Mammary epithelial cell (primary cell): ENCODE data around the gene ECD.

ENCODE experiments used
- EZH2 ChIP-seq: IDR thresholded peaks from 2 replicates; pipeline ENCODE4 v1.6.1; 2012; ENCODE audit warnings: low read length, inconsistent platforms, borderline replicate concordance
- TF ChIP-seq, protein P1 (sequence below), 2 donors: IDR thresholded peaks in 1 of 2; conservative IDR thresholded peaks in 1 of 2; 2 replicates each; pipeline ENCODE4 v1.5.1; 2011 to 2012; ENCODE audit warnings: inconsistent platforms in 2 of 2, low read length in 2 of 2, mild to moderate bottlenecking in 2 of 2, control low read depth in 1 of 2, low read depth in 1 of 2; ENCODE audit not compliant: insufficient read depth in 1 of 2; ENCODE audit errors: extremely low read depth in 1 of 2

DNA sequence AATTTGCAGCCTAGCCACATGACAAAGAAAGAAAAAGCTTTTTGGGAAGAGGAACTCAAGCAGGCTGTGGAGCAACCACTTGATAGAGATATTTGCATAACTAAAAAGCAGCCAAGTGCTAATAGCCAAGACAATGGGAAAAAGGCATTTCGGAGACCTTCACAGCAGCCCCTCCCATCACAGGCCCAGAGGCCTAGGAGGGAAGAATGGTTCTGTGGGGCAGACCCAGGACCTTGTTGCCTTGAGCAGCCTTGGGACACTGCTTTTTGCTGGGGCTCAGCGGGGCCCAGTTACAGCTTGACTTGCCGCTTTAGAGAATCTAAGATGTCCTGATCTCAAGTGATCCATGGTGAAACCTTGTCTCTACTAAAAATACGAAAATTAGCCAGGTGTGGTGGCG lies 38.6 kb upstream of the ECD start:
- TF ChIP-seq, protein P1, sequence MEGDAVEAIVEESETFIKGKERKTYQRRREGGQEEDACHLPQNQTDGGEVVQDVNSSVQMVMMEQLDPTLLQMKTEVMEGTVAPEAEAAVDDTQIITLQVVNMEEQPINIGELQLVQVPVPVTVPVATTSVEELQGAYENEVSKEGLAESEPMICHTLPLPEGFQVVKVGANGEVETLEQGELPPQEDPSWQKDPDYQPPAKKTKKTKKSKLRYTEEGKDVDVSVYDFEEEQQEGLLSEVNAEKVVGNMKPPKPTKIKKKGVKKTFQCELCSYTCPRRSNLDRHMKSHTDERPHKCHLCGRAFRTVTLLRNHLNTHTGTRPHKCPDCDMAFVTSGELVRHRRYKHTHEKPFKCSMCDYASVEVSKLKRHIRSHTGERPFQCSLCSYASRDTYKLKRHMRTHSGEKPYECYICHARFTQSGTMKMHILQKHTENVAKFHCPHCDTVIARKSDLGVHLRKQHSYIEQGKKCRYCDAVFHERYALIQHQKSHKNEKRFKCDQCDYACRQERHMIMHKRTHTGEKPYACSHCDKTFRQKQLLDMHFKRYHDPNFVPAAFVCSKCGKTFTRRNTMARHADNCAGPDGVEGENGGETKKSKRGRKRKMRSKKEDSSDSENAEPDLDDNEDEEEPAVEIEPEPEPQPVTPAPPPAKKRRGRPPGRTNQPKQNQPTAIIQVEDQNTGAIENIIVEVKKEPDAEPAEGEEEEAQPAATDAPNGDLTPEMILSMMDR (conservative IDR thresholded peaks at IDR 0.05 in 1 of 2, IDR thresholded peaks at IDR 0.05 in 1 of 2; ENCODE audit: extremely low read depth in 1 of 2, insufficient read depth in 1 of 2, low read depth in 1 of 2, low read length in 2 of 2): no peak
- no peak for TF ChIP-seq EZH2
